ENCODE measurements around the gene AREG. TPM values are rescaled to one million over a fixed set of nuclear protein-coding genes. Genes with fewer than 3 reads are reported as not detected.

The AREG gene
- total RNA-seq, 1 experiment from 2014 or later: 0.33 TPM

DNA sequence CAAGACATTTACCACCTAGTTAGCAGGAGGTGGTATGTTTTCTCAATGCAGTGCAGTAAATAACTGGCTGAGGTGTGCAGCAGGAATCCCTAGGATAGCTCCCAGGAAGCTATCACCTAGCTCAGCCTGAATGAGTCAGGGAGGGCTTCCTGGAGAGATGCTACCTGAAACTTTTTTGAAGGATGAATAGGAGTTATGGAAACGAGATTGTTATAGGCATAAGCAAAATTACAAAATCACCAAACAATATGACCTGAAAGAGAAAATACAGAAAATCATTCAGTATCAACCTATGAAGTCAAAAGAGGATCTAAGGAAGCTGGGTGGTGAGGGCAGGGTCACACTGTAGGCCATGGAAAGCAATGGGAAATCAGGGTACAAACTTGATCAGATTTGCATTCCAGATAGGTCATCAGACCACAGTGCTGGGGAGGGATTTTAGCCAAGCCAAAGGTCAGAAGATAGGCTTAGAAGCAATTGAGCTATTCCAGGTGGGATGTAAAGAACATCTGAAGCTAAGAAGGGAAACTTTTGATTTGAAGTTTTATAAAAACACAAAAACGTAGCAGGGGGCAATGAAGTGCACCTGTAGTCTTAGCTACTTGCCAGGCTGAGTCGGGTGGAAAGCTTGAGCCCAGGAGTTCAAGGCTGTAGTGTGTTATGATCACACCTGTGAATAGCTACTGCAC is 11.3 kb downstream of the AREG start:
- CTCF ChIA-PET: interaction anchor here (1.3 to 1.7 kb wide), 2 partner anchors 11 to 75 kb away, joined by 3 to 4 read pairs; partner anchors contain the start of gene AREG
- Mint-ChIP-seq H3K36me3 (no peaks in the 10 kb centered on the region), H3K27me3 (ENCODE audit: low read depth) (no peaks in the 10 kb centered on the region), H3K4me3 (no peak overlapping the region), H3K4me1 (peaks cover 3% of the 10 kb centered on the region), H3K27ac (no peak overlapping the region), H3K9me3 (peaks cover 4% of the 10 kb centered on the region; the same call in 1 of the 2 replicates)
- POLR2A ChIA-PET: no interaction called here
- TF ChIP-seq, protein P1, sequence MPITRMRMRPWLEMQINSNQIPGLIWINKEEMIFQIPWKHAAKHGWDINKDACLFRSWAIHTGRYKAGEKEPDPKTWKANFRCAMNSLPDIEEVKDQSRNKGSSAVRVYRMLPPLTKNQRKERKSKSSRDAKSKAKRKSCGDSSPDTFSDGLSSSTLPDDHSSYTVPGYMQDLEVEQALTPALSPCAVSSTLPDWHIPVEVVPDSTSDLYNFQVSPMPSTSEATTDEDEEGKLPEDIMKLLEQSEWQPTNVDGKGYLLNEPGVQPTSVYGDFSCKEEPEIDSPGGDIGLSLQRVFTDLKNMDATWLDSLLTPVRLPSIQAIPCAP (CRISPR knock-in tag; IDR thresholded peaks at IDR 0.05): no peak
- TF ChIP-seq, protein P2, sequence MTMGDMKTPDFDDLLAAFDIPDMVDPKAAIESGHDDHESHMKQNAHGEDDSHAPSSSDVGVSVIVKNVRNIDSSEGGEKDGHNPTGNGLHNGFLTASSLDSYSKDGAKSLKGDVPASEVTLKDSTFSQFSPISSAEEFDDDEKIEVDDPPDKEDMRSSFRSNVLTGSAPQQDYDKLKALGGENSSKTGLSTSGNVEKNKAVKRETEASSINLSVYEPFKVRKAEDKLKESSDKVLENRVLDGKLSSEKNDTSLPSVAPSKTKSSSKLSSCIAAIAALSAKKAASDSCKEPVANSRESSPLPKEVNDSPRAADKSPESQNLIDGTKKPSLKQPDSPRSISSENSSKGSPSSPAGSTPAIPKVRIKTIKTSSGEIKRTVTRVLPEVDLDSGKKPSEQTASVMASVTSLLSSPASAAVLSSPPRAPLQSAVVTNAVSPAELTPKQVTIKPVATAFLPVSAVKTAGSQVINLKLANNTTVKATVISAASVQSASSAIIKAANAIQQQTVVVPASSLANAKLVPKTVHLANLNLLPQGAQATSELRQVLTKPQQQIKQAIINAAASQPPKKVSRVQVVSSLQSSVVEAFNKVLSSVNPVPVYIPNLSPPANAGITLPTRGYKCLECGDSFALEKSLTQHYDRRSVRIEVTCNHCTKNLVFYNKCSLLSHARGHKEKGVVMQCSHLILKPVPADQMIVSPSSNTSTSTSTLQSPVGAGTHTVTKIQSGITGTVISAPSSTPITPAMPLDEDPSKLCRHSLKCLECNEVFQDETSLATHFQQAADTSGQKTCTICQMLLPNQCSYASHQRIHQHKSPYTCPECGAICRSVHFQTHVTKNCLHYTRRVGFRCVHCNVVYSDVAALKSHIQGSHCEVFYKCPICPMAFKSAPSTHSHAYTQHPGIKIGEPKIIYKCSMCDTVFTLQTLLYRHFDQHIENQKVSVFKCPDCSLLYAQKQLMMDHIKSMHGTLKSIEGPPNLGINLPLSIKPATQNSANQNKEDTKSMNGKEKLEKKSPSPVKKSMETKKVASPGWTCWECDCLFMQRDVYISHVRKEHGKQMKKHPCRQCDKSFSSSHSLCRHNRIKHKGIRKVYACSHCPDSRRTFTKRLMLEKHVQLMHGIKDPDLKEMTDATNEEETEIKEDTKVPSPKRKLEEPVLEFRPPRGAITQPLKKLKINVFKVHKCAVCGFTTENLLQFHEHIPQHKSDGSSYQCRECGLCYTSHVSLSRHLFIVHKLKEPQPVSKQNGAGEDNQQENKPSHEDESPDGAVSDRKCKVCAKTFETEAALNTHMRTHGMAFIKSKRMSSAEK (CRISPR knock-in tag; IDR thresholded peaks at IDR 0.05; ENCODE audit: borderline replicate concordance): no peak
- no peak for TF ChIP-seq ZNF416 (CRISPR knock-in tag; IDR thresholded peaks at IDR 0.05)
- no peak for TF ChIP-seq NR1H2 (CRISPR knock-in tag; IDR thresholded peaks at IDR 0.05)
- no peak for TF ChIP-seq ELF4 (CRISPR knock-in tag; IDR thresholded peaks at IDR 0.05; ENCODE audit: low read depth)
- TF ChIP-seq SOX15 (CRISPR knock-in tag; IDR thresholded peaks at IDR 0.05): no peak
- TF ChIP-seq, protein P3, sequence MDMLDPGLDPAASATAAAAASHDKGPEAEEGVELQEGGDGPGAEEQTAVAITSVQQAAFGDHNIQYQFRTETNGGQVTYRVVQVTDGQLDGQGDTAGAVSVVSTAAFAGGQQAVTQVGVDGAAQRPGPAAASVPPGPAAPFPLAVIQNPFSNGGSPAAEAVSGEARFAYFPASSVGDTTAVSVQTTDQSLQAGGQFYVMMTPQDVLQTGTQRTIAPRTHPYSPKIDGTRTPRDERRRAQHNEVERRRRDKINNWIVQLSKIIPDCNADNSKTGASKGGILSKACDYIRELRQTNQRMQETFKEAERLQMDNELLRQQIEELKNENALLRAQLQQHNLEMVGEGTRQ (CRISPR knock-in tag; IDR thresholded peaks at IDR 0.05): no peak
- no peak for TF ChIP-seq RELA (CRISPR knock-in tag; IDR thresholded peaks at IDR 0.05; ENCODE audit: borderline replicate concordance)
- no peak for TF ChIP-seq FOXK1 (CRISPR knock-in tag; IDR thresholded peaks at IDR 0.05)
- no peak for TF ChIP-seq GTF2I (CRISPR knock-in tag; conservative IDR thresholded peaks at IDR 0.05)
- TF ChIP-seq, protein P4, sequence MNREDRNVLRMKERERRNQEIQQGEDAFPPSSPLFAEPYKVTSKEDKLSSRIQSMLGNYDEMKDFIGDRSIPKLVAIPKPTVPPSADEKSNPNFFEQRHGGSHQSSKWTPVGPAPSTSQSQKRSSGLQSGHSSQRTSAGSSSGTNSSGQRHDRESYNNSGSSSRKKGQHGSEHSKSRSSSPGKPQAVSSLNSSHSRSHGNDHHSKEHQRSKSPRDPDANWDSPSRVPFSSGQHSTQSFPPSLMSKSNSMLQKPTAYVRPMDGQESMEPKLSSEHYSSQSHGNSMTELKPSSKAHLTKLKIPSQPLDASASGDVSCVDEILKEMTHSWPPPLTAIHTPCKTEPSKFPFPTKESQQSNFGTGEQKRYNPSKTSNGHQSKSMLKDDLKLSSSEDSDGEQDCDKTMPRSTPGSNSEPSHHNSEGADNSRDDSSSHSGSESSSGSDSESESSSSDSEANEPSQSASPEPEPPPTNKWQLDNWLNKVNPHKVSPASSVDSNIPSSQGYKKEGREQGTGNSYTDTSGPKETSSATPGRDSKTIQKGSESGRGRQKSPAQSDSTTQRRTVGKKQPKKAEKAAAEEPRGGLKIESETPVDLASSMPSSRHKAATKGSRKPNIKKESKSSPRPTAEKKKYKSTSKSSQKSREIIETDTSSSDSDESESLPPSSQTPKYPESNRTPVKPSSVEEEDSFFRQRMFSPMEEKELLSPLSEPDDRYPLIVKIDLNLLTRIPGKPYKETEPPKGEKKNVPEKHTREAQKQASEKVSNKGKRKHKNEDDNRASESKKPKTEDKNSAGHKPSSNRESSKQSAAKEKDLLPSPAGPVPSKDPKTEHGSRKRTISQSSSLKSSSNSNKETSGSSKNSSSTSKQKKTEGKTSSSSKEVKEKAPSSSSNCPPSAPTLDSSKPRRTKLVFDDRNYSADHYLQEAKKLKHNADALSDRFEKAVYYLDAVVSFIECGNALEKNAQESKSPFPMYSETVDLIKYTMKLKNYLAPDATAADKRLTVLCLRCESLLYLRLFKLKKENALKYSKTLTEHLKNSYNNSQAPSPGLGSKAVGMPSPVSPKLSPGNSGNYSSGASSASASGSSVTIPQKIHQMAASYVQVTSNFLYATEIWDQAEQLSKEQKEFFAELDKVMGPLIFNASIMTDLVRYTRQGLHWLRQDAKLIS (CRISPR knock-in tag; IDR thresholded peaks at IDR 0.05; ENCODE audit: borderline replicate concordance): no peak
- no peak for TF ChIP-seq ZNF423 (CRISPR knock-in tag; IDR thresholded peaks at IDR 0.05)
- TF ChIP-seq, protein P5, sequence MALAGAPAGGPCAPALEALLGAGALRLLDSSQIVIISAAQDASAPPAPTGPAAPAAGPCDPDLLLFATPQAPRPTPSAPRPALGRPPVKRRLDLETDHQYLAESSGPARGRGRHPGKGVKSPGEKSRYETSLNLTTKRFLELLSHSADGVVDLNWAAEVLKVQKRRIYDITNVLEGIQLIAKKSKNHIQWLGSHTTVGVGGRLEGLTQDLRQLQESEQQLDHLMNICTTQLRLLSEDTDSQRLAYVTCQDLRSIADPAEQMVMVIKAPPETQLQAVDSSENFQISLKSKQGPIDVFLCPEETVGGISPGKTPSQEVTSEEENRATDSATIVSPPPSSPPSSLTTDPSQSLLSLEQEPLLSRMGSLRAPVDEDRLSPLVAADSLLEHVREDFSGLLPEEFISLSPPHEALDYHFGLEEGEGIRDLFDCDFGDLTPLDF (CRISPR knock-in tag; IDR thresholded peaks at IDR 0.05): no peak
- DNase-seq (ENCODE audit: low spot score): no peak
- ATAC-seq: no peak

All from WTC11 (cell line).